Pancreas (tissue), 10 donors: ENCODE measurements around the gene CAMK4. TPM values are rescaled to one million over a fixed set of nuclear protein-coding genes. Genes with fewer than 3 reads are reported as not detected.

Experiments
- ATAC-seq, 4 donors: fragments of 200-7000 bp; cut with Tn5 transposase; one replicate each; pipeline versions ENCODE4 v1.8.0 to v1.9.1; 2020; ENCODE audit warnings: mild to moderate bottlenecking in 4 of 4, moderate library complexity in 4 of 4
- DNase-seq, 6 donors: peaks; one replicate each; pipeline ENCODE4 v3.0.0-alpha.2; 2020
- FAIRE-seq: peaks from 2 replicates; lab custom pipeline; 2012; peaks lifted over from hg19 to GRCh38; lab: Jason Lieb, UNC
- H3K27ac ChIP-seq, 4 donors: fragments of 200-600 bp; sonication (generic); 1 replicate in 3 of 4; 2 replicates in 1 of 4; pipeline versions ENCODE4 v1.5.0 to v1.8.0; 2020
- H3K27me3 ChIP-seq, 4 donors: fragments of 200-600 bp; one replicate each; pipeline ENCODE4 v1.8.0; 2021
- H3K36me3 ChIP-seq, 3 donors: fragments of 200-600 bp; sonication (generic) in 1 of 3; one replicate each; pipeline versions ENCODE4 v1.5.0 to v1.8.0; 2020 to 2021
- H3K4me1 ChIP-seq, 3 donors: fragments of 200-600 bp; one replicate each; pipeline ENCODE4 v1.8.0; 2021
- H3K4me3 ChIP-seq, 4 donors: fragments of 200-600 bp; sonication (generic) in 2 of 4; one replicate each; pipeline versions ENCODE4 v1.5.0 to v1.8.0; 2020 to 2021
- H3K9me3 ChIP-seq, 4 donors: fragments of 200-600 bp; one replicate each; pipeline ENCODE4 v1.8.0; 2021
- CTCF ChIP-seq, 4 donors: fragments of 200-600 bp; sonication (generic) in 3 of 4; IDR thresholded peaks; one replicate each; pipeline versions ENCODE4 v1.5.0 to v1.8.0; 2021; ENCODE audit warnings: antibody characterized with exemption in 4 of 4
- WGBS, 2 donors: extraction: QIAGEN DNeasy Blood & Tissue Kit; methylation state at CpG; one replicate each; pipeline ENCODE4 v1.1.7; 2013; 5-methylcytosine and 5-hydroxymethylcytosine counted together
- intact Hi-C, 3 donors: fragments of 100-400 bp; cut with DNase I; formaldehyde crosslinking; loops; one replicate each; pipeline versions ENCODE4 v1.11.1 to v1.14.2; 2022
- polyA plus RNA-seq, 2 donors: library from polyadenylated mRNA; stranded (reverse); fragments of 200-250 nt; gene quantifications; one replicate each; pipeline ENCODE4 v1.2.3, GENCODE V29; 2013
- total RNA-seq, 6 donors: library from RNA; stranded (reverse); fragmentation: NEBNext Ultra II Directional in 4 of 6; extraction: Animal tissue kit (Norgen Biotek cat#: 25700) in 4 of 6; gene quantifications; one replicate each; pipeline versions ENCODE4 v1.2.1 to v1.2.4, GENCODE V29; 2021 to 2023
- donor health status: healthy with polysubstance abuse.
- donor health status: DM: no; HTN: no; CAD: no; lungs with moderate emphysema.
- donor health status: DM: no; HTN: no; CAD: no.
- donor health status: control.
- donor health status: control.
- donor health status: Bipolar disorder and iron deficiency.
- donor health status: DM: yes; HTN: yes; CAD: no.
- donor health status: DM: no; HTN: no; CAD: no.
- donor health status: DM: no; HTN: no; CAD: no.
- donor health status: DM: yes; HTN: yes; CAD: no.

Gene CAMK4
- total and polyA plus RNA-seq, 8 donors, result 0.04 to 1.3 (median 0.34) TPM

- FAIRE-seq (no peak), ATAC-seq (no peak), DNase-seq (no peak)
- H3K27me3 ChIP-seq, result no peaks in the 10 kb centered on the region
- no peak overlapping the region for H3K27ac ChIP-seq
- WGBS, 2 donors, result 20 to 25% methylated on average over 1 of the region's 1 CpG
- intact Hi-C loops, result no loop called here
- no peaks in the 10 kb centered on the region for H3K9me3 ChIP-seq
- H3K4me1 ChIP-seq, result no peaks in the 10 kb centered on the region
- no peaks in the 10 kb centered on the region for H3K36me3 ChIP-seq
- no peak for TF ChIP-seq CTCF (IDR thresholded peaks at IDR 0.05)
- no peak overlapping the region for H3K4me3 ChIP-seq
Measured at GRCh38 chr5:111389390-111390082, 165.4 kb downstream of the CAMK4 start.

- ATAC-seq (no peak), DNase-seq (no peak), FAIRE-seq (no peak)
- Histone ChIP-seq H3K4me3 (no peak overlapping the region), H3K27me3 (no peaks in the 10 kb centered on the region), H3K36me3 (no peaks in the 10 kb centered on the region), H3K9me3 (no peaks in the 10 kb centered on the region), H3K4me1 (no peaks in the 10 kb centered on the region), H3K27ac (no peak overlapping the region)
- intact Hi-C loops, result no loop called here
- TF ChIP-seq CTCF (IDR thresholded peaks at IDR 0.05), result no peak
- 86 to 87% methylated on average over 2 of the region's 2 CpGs for WGBS, 2 donors
Measured at GRCh38 chr5:111392181-111392580, 168.0 kb downstream of the CAMK4 start.

- no peak overlapping the region for H3K4me3 ChIP-seq
- no peaks in the 10 kb centered on the region for H3K36me3 ChIP-seq
- TF ChIP-seq CTCF (IDR thresholded peaks at IDR 0.05), result no peak
- intact Hi-C loops, result no loop called here
- ATAC-seq, result no peak
- H3K27ac ChIP-seq, result no peak overlapping the region
- 85 to 96% methylated on average over 3 of the region's 3 CpGs for WGBS, 2 donors
- no peak for DNase-seq
- no peaks in the 10 kb centered on the region for H3K27me3 ChIP-seq
- no peaks in the 10 kb centered on the region for H3K4me1 ChIP-seq
- no peak for FAIRE-seq
- no peaks in the 10 kb centered on the region for H3K9me3 ChIP-seq
Measured at GRCh38 chr5:111394586-111394985, 170.4 kb downstream of the CAMK4 start.

GRCh38 chr5:111398013-111398412 lies 173.8 kb downstream of the CAMK4 start:
- no peaks in the 10 kb centered on the region for H3K9me3 ChIP-seq
- intact Hi-C loops, result no loop called here
- WGBS, 2 donors, result 69 to 84% methylated on average over 2 of the region's 2 CpGs
- no peak overlapping the region for H3K4me3 ChIP-seq
- H3K36me3 ChIP-seq, result no peaks in the 10 kb centered on the region
- DNase-seq (no peak), FAIRE-seq (no peak), ATAC-seq (no peak)
- H3K27ac ChIP-seq, result no peak overlapping the region
- no peaks in the 10 kb centered on the region for H3K4me1 ChIP-seq
- H3K27me3 ChIP-seq, result no peaks in the 10 kb centered on the region
- TF ChIP-seq CTCF (IDR thresholded peaks at IDR 0.05), result no peak

- ATAC-seq (no peak), FAIRE-seq (no peak), DNase-seq (no peak)
- no peak for TF ChIP-seq CTCF (IDR thresholded peaks at IDR 0.05)
- 26 to 29% methylated on average over 2 of the region's 2 CpGs for WGBS, 2 donors
- H3K27ac ChIP-seq, result no peak overlapping the region
- H3K4me3 ChIP-seq, result no peak overlapping the region
- H3K4me1 ChIP-seq, result peaks cover 0 to 5% (median 1%) of the 10 kb centered on the region in 3 donors
- H3K36me3 ChIP-seq, result no peaks in the 10 kb centered on the region
- intact Hi-C loops, result no loop called here
- H3K9me3 ChIP-seq, result no peaks in the 10 kb centered on the region
- no peaks in the 10 kb centered on the region for H3K27me3 ChIP-seq
Measured at GRCh38 chr5:111399113-111399512, 174.9 kb downstream of the CAMK4 start.
